SK-N-MC (cell line): ENCODE measurements around the gene TBC1D3B.

Experiments used
- EZH2 ChIP-seq: fragments of 200-600 bp; sonication (generic); IDR thresholded peaks from one replicate; pipeline ENCODE4 v1.6.1; 2017; ENCODE audit warnings: antibody characterized with exemption
- FOXP2 ChIP-seq: optimal IDR thresholded peaks from 2 replicates; pipeline ENCODE3; 2011; ENCODE audit warnings: mild to moderate bottlenecking, moderate library complexity; ENCODE audit not compliant: insufficient read depth; ENCODE audit errors: extremely low read length, control extremely low read depth
- POLR2AphosphoS5 ChIP-seq: IDR thresholded peaks from 2 replicates; pipeline ENCODE4 v1.6.1; 2012; ENCODE audit warnings: mild to moderate bottlenecking, low read depth, low read length, borderline replicate concordance

GRCh38 chr17:36120221-36120620 is 56.2 kb downstream of the TBC1D3B start:
- no peak for TF ChIP-seq EZH2
- TF ChIP-seq POLR2AphosphoS5 = no peak
- no peak for TF ChIP-seq FOXP2
